Gastroesophageal sphincter (tissue), 3 donors: ENCODE measurements around the gene GPX4.

Experiments used
- CTCF ChIP-seq, 4 experiments: fragments of 200-600 bp in 2 of 4; fragments of 450-650 bp in 2 of 4; sonication (generic) in 1 of 4; IDR thresholded peaks; one replicate each; pipeline ENCODE4 v1.5.1; 2017 to 2019; ENCODE audit warnings: antibody characterized with exemption in 4 of 4, mild to moderate bottlenecking in 2 of 4, moderate library complexity in 2 of 4
- EP300 ChIP-seq: sonication (generic); formaldehyde crosslinking; IDR thresholded peaks from one replicate; pipeline ENCODE4 v1.6.1; 2017; ENCODE audit warnings: antibody characterized with exemption, mild to moderate bottlenecking

GRCh38 chr19:1130771-1131717, 27.2 kb downstream of the GPX4 start:
- no peak for TF ChIP-seq EP300
- no peak for TF ChIP-seq CTCF (IDR thresholded peaks at IDR 0.05)
